SK-MEL-5 (cell line): ENCODE data around the gene ZNF229. TPM values are rescaled to one million over a fixed set of nuclear protein-coding genes. Genes with fewer than 3 reads are reported as not detected.

Source experiments
- total RNA-seq: library from RNA; depleted of rRNA; stranded (reverse); fragments of >200 nt; shearing (Covaris generic); gene quantifications from 2 replicates; pipeline ENCODE4 v1.2.3, GENCODE V29; 2014; rRNA removed

The ZNF229 gene
- total RNA-seq, 1 experiment from 2014 or later: 0.98 TPM

Other genes starting within 250 kb of the ZNF229 start
- 16.2 and 16.7 TPM in 2 replicates for gene ZNF227, start 235.9 kb downstream of the ZNF229 start, total RNA-seq
- 0.35 and 0.61 TPM in 2 replicates for gene ZNF233, start 188.6 kb downstream of the ZNF229 start, total RNA-seq
- gene ZNF235, start 143.4 kb downstream of the ZNF229 start, total RNA-seq: 4.7 and 5.1 TPM in 2 replicates
- gene ZNF112, start 91.8 kb downstream of the ZNF229 start, total RNA-seq: 2.9 and 3.1 TPM in 2 replicates
- gene ZNF285, start 46.9 kb downstream of the ZNF229 start, total RNA-seq: 2.6 and 3.6 TPM in 2 replicates
- gene ZNF180, start 52.0 kb upstream of the ZNF229 start, total RNA-seq: 6.7 and 7.4 TPM in 2 replicates
- not detected in 2 replicates for gene CEACAM20, start 81.2 kb upstream of the ZNF229 start, total RNA-seq
- not detected in 2 replicates for gene IGSF23, start 165.1 kb upstream of the ZNF229 start, total RNA-seq
- 56.0 and 56.4 TPM in 2 replicates for gene PVR, start 195.4 kb upstream of the ZNF229 start, total RNA-seq
- gene CEACAM19, start 223.0 kb upstream of the ZNF229 start, total RNA-seq: 0.16 and 0.51 TPM in 2 replicates